HEK293 (cell line): ENCODE data around the gene ZSCAN10.

Experiments used
- ZBTB17 ChIP-seq: fragments of 450-650 bp; formaldehyde crosslinking; IDR thresholded peaks from 2 replicates; pipeline ENCODE4 v1.5.1; 2016; ENCODE audit warnings: missing biosample characterization, missing genetic modification characterization
- ZNF768 ChIP-seq: fragments of 450-650 bp; formaldehyde crosslinking; IDR thresholded peaks from 2 replicates; pipeline ENCODE4 v1.5.1; 2018; ENCODE audit warnings: missing biosample characterization, mild to moderate bottlenecking, missing genetic modification characterization
- ZNF776 ChIP-seq: fragments of 450-650 bp; formaldehyde crosslinking; IDR thresholded peaks from 2 replicates; pipeline ENCODE4 v1.5.0; 2017; ENCODE audit warnings: missing biosample characterization, missing genetic modification characterization, borderline replicate concordance
- TF ChIP-seq, protein P1 (sequence below): fragments of 450-650 bp; formaldehyde crosslinking; IDR thresholded peaks from 2 replicates; pipeline ENCODE4 v1.5.1; 2016; ENCODE audit warnings: missing biosample characterization, missing genetic modification characterization

DNA sequence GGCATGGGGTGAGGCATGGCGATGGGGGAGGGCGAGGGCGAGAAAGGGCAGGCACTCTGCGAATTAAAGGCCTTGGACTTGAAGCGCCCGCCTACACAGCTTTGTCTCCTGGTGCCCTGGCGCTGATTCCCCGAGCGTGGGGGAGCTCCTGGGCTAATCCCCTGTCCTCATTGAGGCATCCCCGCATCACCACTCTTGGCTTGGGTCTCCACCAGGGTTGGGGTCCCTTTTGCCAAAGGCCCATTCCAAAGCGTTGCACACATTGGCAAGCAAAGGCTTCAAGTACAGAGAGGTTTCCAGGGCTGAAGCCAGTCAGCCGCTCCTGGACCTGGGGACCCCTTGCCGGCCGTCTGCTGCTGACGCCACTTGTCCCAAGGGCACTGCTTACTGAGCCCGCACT lies 21.3 kb upstream of the ZSCAN10 start:
- no peak for TF ChIP-seq ZBTB17 (tag by site-specific recombination)
- TF ChIP-seq ZNF768: no peak
- TF ChIP-seq ZNF776: no peak
- TF ChIP-seq, protein P1, sequence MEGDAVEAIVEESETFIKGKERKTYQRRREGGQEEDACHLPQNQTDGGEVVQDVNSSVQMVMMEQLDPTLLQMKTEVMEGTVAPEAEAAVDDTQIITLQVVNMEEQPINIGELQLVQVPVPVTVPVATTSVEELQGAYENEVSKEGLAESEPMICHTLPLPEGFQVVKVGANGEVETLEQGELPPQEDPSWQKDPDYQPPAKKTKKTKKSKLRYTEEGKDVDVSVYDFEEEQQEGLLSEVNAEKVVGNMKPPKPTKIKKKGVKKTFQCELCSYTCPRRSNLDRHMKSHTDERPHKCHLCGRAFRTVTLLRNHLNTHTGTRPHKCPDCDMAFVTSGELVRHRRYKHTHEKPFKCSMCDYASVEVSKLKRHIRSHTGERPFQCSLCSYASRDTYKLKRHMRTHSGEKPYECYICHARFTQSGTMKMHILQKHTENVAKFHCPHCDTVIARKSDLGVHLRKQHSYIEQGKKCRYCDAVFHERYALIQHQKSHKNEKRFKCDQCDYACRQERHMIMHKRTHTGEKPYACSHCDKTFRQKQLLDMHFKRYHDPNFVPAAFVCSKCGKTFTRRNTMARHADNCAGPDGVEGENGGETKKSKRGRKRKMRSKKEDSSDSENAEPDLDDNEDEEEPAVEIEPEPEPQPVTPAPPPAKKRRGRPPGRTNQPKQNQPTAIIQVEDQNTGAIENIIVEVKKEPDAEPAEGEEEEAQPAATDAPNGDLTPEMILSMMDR (tag by site-specific recombination): no peak
